NCI-H1436 (cell line): Measurements from ENCODE around the gene TNN.
"Not testable (repeated sequence)": the region's sequence is repeated elsewhere in the genome, so short reads cannot be mapped to it uniquely, and the experiment has no call there.

Experiments
- DNase-seq: peaks from one replicate; lab custom pipeline; 2025; lab: John Stamatoyannopoulos, UW

Gene TNN

GRCh38 chr1:175067362-175068106, at the start of gene TNN:
Gene TNN (plus strand): TSS chr1:175067833. CDS start chr1:175077419, 9,586 bp downstream.
- no peak for DNase-seq

- DNase-seq: no peak
These were observed 48.1 kb upstream of the TNN start for GRCh38 chr1:175019524-175019923.

GRCh38 chr1:175023043-175023921, 44.4 kb upstream of the TNN start, which contains the start of gene MRPS14:
Gene MRPS14 (minus strand): TSS chr1:175023425. CDS start chr1:175023408, 17 bp downstream.
- DNase-seq: peak; percentile 98

GRCh38 chr1:175023922-175024242, 43.8 kb upstream of the TNN start:
- DNase-seq: not testable (repeated sequence)

GRCh38 chr1:175024773-175025172, 42.9 kb upstream of the TNN start:
- DNase-seq: no peak

- no peak for DNase-seq
These were observed 33.7 kb upstream of the TNN start for GRCh38 chr1:175033953-175034352.

GRCh38 chr1:175034775-175035174, 32.9 kb upstream of the TNN start:
- no peak for DNase-seq

- no peak for DNase-seq
These were observed 31.8 kb upstream of the TNN start for GRCh38 chr1:175035865-175036264.

- DNase-seq: no peak
These were observed 31.2 kb upstream of the TNN start for GRCh38 chr1:175036476-175036875.

- no peak for DNase-seq
These were observed 30.2 kb upstream of the TNN start for GRCh38 chr1:175037416-175037815.

GRCh38 chr1:175040324-175040879, 27.2 kb upstream of the TNN start:
- DNase-seq: no peak

GRCh38 chr1:175042650-175043049, 25.0 kb upstream of the TNN start:
- DNase-seq: no peak

GRCh38 chr1:175043824-175044223, 23.8 kb upstream of the TNN start:
- DNase-seq: no peak

GRCh38 chr1:175044591-175044990, 23.0 kb upstream of the TNN start:
- not testable (repeated sequence) for DNase-seq

GRCh38 chr1:175045097-175045496, 22.5 kb upstream of the TNN start:
- DNase-seq: no peak

GRCh38 chr1:175045519-175045918, 22.1 kb upstream of the TNN start:
- DNase-seq: no peak

- DNase-seq: no peak
These were observed 16.6 kb upstream of the TNN start for GRCh38 chr1:175050992-175051391.

- no peak for DNase-seq
These were observed 12.9 kb upstream of the TNN start for GRCh38 chr1:175054736-175055135.

- DNase-seq: no peak
These were observed 5.3 kb upstream of the TNN start for GRCh38 chr1:175062339-175062738.

- DNase-seq: no peak
These were observed 4.8 kb upstream of the TNN start for GRCh38 chr1:175062858-175063257.

GRCh38 chr1:175070818-175071217, 3.2 kb downstream of the TNN start:
- no peak for DNase-seq

- DNase-seq: no peak
These were observed 3.8 kb downstream of the TNN start for GRCh38 chr1:175071276-175071943.
